Hepatocyte (in vitro differentiated cells): ENCODE measurements around the gene CAMKMT. TPM values are rescaled to one million over a fixed set of nuclear protein-coding genes. Genes with fewer than 3 reads are reported as not detected.

Experiments
- DNase-seq: peaks from one replicate; pipeline ENCODE4 v3.0.0-alpha.2; 2016; ENCODE audit warnings: low spot score
- H2AFZ ChIP-seq: fragments of 200-600 bp; sonication (generic); 2 replicates; pipeline ENCODE4 v1.6.0; 2016; ENCODE audit warnings: antibody characterized with exemption, mild to moderate bottlenecking
- H3K27ac ChIP-seq: fragments of 200-600 bp; sonication (generic); 2 replicates; pipeline ENCODE4 v1.5.1; 2016; ENCODE audit warnings: mild to moderate bottlenecking
- H3K27me3 ChIP-seq: fragments of 200-600 bp; sonication (generic); 2 replicates; pipeline ENCODE4 v1.6.1; 2016
- H3K36me3 ChIP-seq: fragments of 200-600 bp; sonication (generic); replicated peaks from 2 replicates; pipeline ENCODE4 v1.5.1; 2016; ENCODE audit warnings: low read depth; ENCODE audit not compliant: insufficient read depth
- H3K4me1 ChIP-seq: fragments of 200-600 bp; sonication (generic); 2 replicates; pipeline ENCODE4 v1.5.1; 2016; ENCODE audit warnings: mild to moderate bottlenecking, moderate library complexity; ENCODE audit not compliant: insufficient read depth
- H3K4me2 ChIP-seq: fragments of 200-600 bp; sonication (generic); 2 replicates; pipeline ENCODE4 v1.6.0; 2016
- H3K4me3 ChIP-seq: fragments of 200-600 bp; sonication (generic); 2 replicates; pipeline ENCODE4 v1.5.1; 2016; ENCODE audit warnings: mild to moderate bottlenecking
- H3K79me2 ChIP-seq: fragments of 200-600 bp; sonication (generic); 2 replicates; pipeline ENCODE4 v1.6.0; 2017; ENCODE audit warnings: mild to moderate bottlenecking
- H3K9me2 ChIP-seq: fragments of 200-600 bp; sonication (generic); replicated peaks from 2 replicates; pipeline ENCODE4 v1.6.0; 2017; ENCODE audit warnings: mild to moderate bottlenecking; ENCODE audit not compliant: insufficient read depth
- H3K9me3 ChIP-seq: fragments of 200-600 bp; sonication (generic); 2 replicates; pipeline ENCODE4 v1.5.1; 2016; ENCODE audit warnings: low read depth, mild to moderate bottlenecking
- H4K20me1 ChIP-seq: fragments of 200-600 bp; sonication (generic); 2 replicates; pipeline ENCODE4 v1.6.0; 2016; ENCODE audit warnings: mild to moderate bottlenecking; ENCODE audit not compliant: insufficient read depth, poor library complexity, severe bottlenecking
- EZH2 ChIP-seq: fragments of 200-600 bp; sonication (generic); IDR thresholded peaks from 2 replicates; pipeline ENCODE4 v1.6.1; 2016; ENCODE audit warnings: antibody characterized with exemption, mild to moderate bottlenecking, borderline replicate concordance
- EZH2phosphoT487 ChIP-seq: fragments of 200-600 bp; sonication (generic); IDR thresholded peaks from one replicate; pipeline ENCODE4 v1.6.1; 2018; ENCODE audit warnings: antibody characterized with exemption, mild to moderate bottlenecking, low read depth, moderate library complexity; ENCODE audit not compliant: unreplicated experiment, severe bottlenecking
- WGBS: methylation state at CpG from one replicate; pipeline ENCODE4 v1.1.6; 2016; ENCODE audit warnings: low lambda C conversion rate; ENCODE audit errors: missing lambda C conversion rate; 5-methylcytosine and 5-hydroxymethylcytosine counted together
- polyA plus RNA-seq: library from polyadenylated mRNA; unstranded; fragments of >200 nt; fragmentation: Nextera tagmentation; extraction: Ambion mirVana; gene quantifications from 2 replicates; pipeline ENCODE4 v1.2.1, GENCODE V29; 2016
- total RNA-seq: library from RNA; depleted of rRNA; stranded (reverse); fragments of >200 nt; gene quantifications from 2 replicates; pipeline ENCODE4 v1.2.3, GENCODE V29; 2014
- TF ChIP-seq, protein P1 (sequence below): fragments of 200-600 bp; sonication (generic); IDR thresholded peaks from 2 replicates; pipeline ENCODE4 v1.5.1; 2016; ENCODE audit warnings: antibody characterized with exemption, mild to moderate bottlenecking; ENCODE audit not compliant: poor library complexity

CAMKMT gene
- total and polyA plus RNA-seq, 2 experiments from 2014 or later = 10.3 to 12.7 TPM

DNA sequence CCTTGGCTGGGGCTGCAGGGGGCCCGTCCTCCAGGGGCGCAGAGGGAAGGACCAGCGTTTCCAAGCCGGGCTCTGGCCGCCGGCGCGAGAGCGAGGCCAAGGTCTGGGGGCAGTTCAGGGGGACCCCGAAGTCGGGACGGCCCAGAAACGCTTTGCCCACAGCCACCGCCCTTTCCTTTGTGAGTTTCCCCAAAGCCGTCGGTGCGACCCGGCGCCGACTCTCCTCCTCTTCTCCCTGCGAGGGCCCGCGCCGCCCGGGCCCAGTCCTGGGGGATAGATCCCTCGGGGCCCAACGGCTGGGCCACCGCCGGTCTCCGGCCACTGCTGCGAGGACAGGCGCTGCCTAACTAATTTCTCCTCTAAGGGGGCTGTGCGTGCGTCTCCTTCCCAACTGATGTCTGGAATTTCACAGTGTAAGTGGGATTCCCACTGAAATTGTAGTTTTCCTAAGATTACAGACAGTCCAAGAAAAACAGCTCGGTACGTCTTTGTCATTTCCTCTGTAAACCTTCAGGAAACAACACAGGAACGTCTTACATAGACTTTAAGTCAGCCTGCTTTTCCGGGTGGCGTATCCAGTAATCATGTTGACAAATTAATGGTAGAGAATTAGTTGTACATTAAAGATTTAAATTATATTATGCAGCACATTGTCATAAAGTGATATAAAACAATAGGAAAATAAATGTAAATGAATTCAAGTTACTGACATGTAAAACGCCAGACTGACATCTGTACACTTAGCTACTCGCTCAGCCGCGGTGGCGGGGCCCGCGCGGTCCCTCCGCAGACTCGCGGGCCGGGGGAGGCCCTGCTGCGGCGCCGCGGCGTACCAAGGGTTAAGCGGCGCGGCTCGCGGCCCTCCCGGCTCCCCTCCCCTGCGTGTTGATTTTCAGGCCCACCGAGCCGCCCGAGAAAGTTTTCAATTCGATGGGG lies 440.4 kb downstream of the CAMKMT start:
- Histone ChIP-seq H3K36me3 (no peaks in the 10 kb centered on the region), H3K79me2 (no peaks in the 10 kb centered on the region), H3K9me2 (no peaks in the 10 kb centered on the region), H3K9me3 (no peaks in the 10 kb centered on the region), H4K20me1 (no peaks in the 10 kb centered on the region), H3K4me2 (peak overlapping the region; percentile 82), H3K4me3 (no peak overlapping the region), H2AFZ (peak overlapping the region; percentile 55), H3K27me3 (peaks cover 100% of the 10 kb centered on the region), H3K27ac (no peak overlapping the region), H3K4me1 (peaks cover 6% of the 10 kb centered on the region)
- TF ChIP-seq EZH2 = peak; percentile 97
- TF ChIP-seq, protein P1, sequence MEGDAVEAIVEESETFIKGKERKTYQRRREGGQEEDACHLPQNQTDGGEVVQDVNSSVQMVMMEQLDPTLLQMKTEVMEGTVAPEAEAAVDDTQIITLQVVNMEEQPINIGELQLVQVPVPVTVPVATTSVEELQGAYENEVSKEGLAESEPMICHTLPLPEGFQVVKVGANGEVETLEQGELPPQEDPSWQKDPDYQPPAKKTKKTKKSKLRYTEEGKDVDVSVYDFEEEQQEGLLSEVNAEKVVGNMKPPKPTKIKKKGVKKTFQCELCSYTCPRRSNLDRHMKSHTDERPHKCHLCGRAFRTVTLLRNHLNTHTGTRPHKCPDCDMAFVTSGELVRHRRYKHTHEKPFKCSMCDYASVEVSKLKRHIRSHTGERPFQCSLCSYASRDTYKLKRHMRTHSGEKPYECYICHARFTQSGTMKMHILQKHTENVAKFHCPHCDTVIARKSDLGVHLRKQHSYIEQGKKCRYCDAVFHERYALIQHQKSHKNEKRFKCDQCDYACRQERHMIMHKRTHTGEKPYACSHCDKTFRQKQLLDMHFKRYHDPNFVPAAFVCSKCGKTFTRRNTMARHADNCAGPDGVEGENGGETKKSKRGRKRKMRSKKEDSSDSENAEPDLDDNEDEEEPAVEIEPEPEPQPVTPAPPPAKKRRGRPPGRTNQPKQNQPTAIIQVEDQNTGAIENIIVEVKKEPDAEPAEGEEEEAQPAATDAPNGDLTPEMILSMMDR = no peak
- TF ChIP-seq EZH2phosphoT487 = peak; percentile 55
- 3% methylated on average over 67 of the region's 67 CpGs for WGBS
- DNase-seq = no peak

DNA sequence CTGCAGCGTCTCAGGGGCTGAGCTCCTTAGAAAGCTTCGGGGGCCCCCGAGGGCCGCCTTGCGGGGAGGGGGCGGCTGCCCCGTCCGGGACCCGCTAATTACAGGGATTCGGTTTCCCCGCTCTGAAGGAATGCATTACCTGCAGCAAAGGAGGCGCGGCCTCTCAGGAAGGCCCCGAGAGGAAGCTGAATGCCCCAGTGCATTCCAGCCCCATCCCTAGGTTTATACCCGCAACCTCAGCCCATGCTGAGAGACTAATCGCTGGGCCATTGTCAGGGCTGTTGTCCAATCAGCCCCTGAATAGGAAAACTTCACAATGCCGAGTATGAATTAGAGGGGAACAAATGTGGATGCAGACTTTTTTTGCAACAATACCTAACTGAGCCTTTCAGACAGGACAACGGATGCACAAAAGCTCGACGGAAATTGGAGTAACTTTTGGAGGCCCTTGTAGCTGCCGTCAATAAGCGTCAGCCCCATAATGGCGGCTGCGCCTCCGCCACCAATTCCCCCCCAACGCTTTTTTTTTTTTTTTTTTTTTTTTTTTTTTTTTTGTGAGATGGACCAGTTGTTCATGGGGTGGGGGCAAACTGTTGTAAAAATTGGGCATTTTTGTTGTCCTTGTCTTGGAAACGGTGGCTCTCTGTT lies 441.2 kb downstream of the CAMKMT start:
- no peaks in the 10 kb centered on the region for H3K9me3 ChIP-seq
- H3K27ac ChIP-seq = no peak overlapping the region
- WGBS = 4% methylated on average over 26 of the region's 27 CpGs
- H3K79me2 ChIP-seq = no peaks in the 10 kb centered on the region
- peak overlapping the region; percentile 82 for H3K4me2 ChIP-seq
- no peak for DNase-seq
- peak overlapping the region; percentile 28 for H2AFZ ChIP-seq
- TF ChIP-seq EZH2phosphoT487 (no peak), EZH2 (peak; percentile 22)
- H3K4me1 ChIP-seq = peaks cover 6% of the 10 kb centered on the region
- H3K9me2 ChIP-seq = no peaks in the 10 kb centered on the region
- peaks cover 99% of the 10 kb centered on the region for H3K27me3 ChIP-seq
- H3K4me3 ChIP-seq = no peak overlapping the region
- no peaks in the 10 kb centered on the region for H4K20me1 ChIP-seq
- no peaks in the 10 kb centered on the region for H3K36me3 ChIP-seq

- no peak for DNase-seq
- peaks cover 6% of the 10 kb centered on the region for H3K4me1 ChIP-seq
- no peaks in the 10 kb centered on the region for H3K9me3 ChIP-seq
- no peaks in the 10 kb centered on the region for H3K36me3 ChIP-seq
- no peaks in the 10 kb centered on the region for H4K20me1 ChIP-seq
- WGBS = 22% methylated on average over 12 of the region's 12 CpGs
- H3K27ac ChIP-seq = no peak overlapping the region
- TF ChIP-seq EZH2 = peak; percentile 36
- TF ChIP-seq, protein P1 = no peak
- H3K27me3 ChIP-seq = peaks cover 98% of the 10 kb centered on the region
- H3K9me2 ChIP-seq = no peaks in the 10 kb centered on the region
- H2AFZ ChIP-seq = no peak overlapping the region
- H3K79me2 ChIP-seq = no peaks in the 10 kb centered on the region
- no peak overlapping the region for H3K4me3 ChIP-seq
- H3K4me2 ChIP-seq = no peak overlapping the region
Measured at GRCh38 chr2:44804406-44805265, 442.9 kb downstream of the CAMKMT start.
